HEK293T (cell line): ENCODE results near the gene PSMC2.

Experiments
- CTCF ChIA-PET: fragments of 350-600 bp; formaldehyde crosslinking; extraction: SDS; loops from one replicate; lab custom pipeline; 2021; ENCODE audit warnings: antibody characterized with exemption, inconsistent platforms; lab: Yijun Ruan, JAX
- POLR2A ChIA-PET: fragments of 350-600 bp; formaldehyde crosslinking; extraction: SDS; loops from one replicate; lab custom pipeline; 2020; ENCODE audit warnings: antibody characterized with exemption, inconsistent platforms; lab: Yijun Ruan, JAX
- DNase-seq: peaks from one replicate; pipeline ENCODE4 v3.0.0; 2012; ENCODE audit warnings: mixed read lengths; ENCODE audit errors: extremely low spot score
- ARNT ChIP-seq: fragments of 450-650 bp; IDR thresholded peaks from 2 replicates; pipeline ENCODE4 v1.6.1; 2017; ENCODE audit warnings: mild to moderate bottlenecking
- BHLHE40 ChIP-seq: fragments of 450-650 bp; IDR thresholded peaks from 2 replicates; pipeline ENCODE4 v1.6.1; 2016; ENCODE audit warnings: mild to moderate bottlenecking, moderate library complexity, borderline replicate concordance
- CTBP1 ChIP-seq: fragments of 450-650 bp; IDR thresholded peaks from 2 replicates; pipeline ENCODE4 v1.6.1; 2016; ENCODE audit warnings: borderline replicate concordance
- ELF4 ChIP-seq: fragments of 450-650 bp; IDR thresholded peaks from 2 replicates; pipeline ENCODE4 v1.6.1; 2017; ENCODE audit warnings: antibody characterized with exemption
- FOXA1 ChIP-seq: fragments of 450-650 bp; IDR thresholded peaks from 2 replicates; pipeline ENCODE4 v1.6.1; 2016; ENCODE audit warnings: mild to moderate bottlenecking
- FOXK2 ChIP-seq: fragments of 450-650 bp; IDR thresholded peaks from 2 replicates; pipeline ENCODE4 v1.6.1; 2016; ENCODE audit warnings: mild to moderate bottlenecking
- FOXM1 ChIP-seq: fragments of 450-650 bp; IDR thresholded peaks from 2 replicates; pipeline ENCODE4 v1.6.1; 2017; ENCODE audit warnings: mild to moderate bottlenecking, borderline replicate concordance
- HDGF ChIP-seq: fragments of 450-650 bp; IDR thresholded peaks from 2 replicates; pipeline ENCODE4 v1.6.1; 2017; ENCODE audit warnings: antibody characterized with exemption, borderline replicate concordance
- L3MBTL2 ChIP-seq: fragments of 450-650 bp; conservative IDR thresholded peaks from 2 replicates; pipeline ENCODE4 v1.6.1; 2016; ENCODE audit warnings: mild to moderate bottlenecking
- LEF1 ChIP-seq: fragments of 450-650 bp; IDR thresholded peaks from 2 replicates; pipeline ENCODE4 v1.6.1; 2017; ENCODE audit warnings: mild to moderate bottlenecking, borderline replicate concordance
- NFRKB ChIP-seq: fragments of 450-650 bp; IDR thresholded peaks from 2 replicates; pipeline ENCODE4 v1.6.1; 2016; ENCODE audit warnings: mild to moderate bottlenecking, moderate library complexity
- PKNOX1 ChIP-seq: fragments of 450-650 bp; IDR thresholded peaks from 2 replicates; pipeline ENCODE4 v1.6.1; 2016
- SP1 ChIP-seq: fragments of 450-650 bp; IDR thresholded peaks from 2 replicates; pipeline ENCODE4 v1.6.1; 2017
- SUZ12 ChIP-seq: fragments of 450-650 bp; IDR thresholded peaks from 2 replicates; pipeline ENCODE4 v1.6.1; 2016; ENCODE audit warnings: mild to moderate bottlenecking
- TARDBP ChIP-seq: fragments of 450-650 bp; IDR thresholded peaks from 2 replicates; pipeline ENCODE4 v1.6.1; 2016
- ZNF384 ChIP-seq: fragments of 450-650 bp; IDR thresholded peaks from 2 replicates; pipeline ENCODE4 v1.6.1; 2016

The PSMC2 gene

GRCh38 chr7:103412151-103412550 lies 64.7 kb downstream of the PSMC2 start:
- TF ChIP-seq L3MBTL2 (no peak), TARDBP (no peak), ZNF384 (no peak), FOXK2 (no peak), ARNT (no peak), LEF1 (no peak), SP1 (no peak), FOXM1 (no peak), NFRKB (no peak), FOXA1 (no peak), HDGF (no peak), ELF4 (no peak)
- ChIA-PET CTCF (no interaction called here), POLR2A (no interaction called here)
- DNase-seq, result no peak

GRCh38 chr7:103413407-103413806 lies 66.0 kb downstream of the PSMC2 start:
- TF ChIP-seq PKNOX1 (no peak), SUZ12 (no peak), TARDBP (no peak), ARNT (no peak), CTBP1 (no peak), ZNF384 (no peak), FOXA1 (no peak), LEF1 (no peak), BHLHE40 (no peak), NFRKB (no peak), FOXK2 (no peak), ELF4 (no peak), HDGF (no peak), FOXM1 (no peak)
- POLR2A ChIA-PET, result no interaction called here
- CTCF ChIA-PET, result no interaction called here
- DNase-seq, result no peak

- ChIA-PET POLR2A (no interaction called here), CTCF (no interaction called here)
- TF ChIP-seq ELF4 (no peak), ZNF384 (no peak), FOXM1 (no peak), BHLHE40 (no peak), PKNOX1 (no peak), SP1 (no peak), TARDBP (no peak), HDGF (no peak), LEF1 (no peak), FOXA1 (no peak), L3MBTL2 (no peak), ARNT (no peak), CTBP1 (no peak), FOXK2 (no peak)
- DNase-seq, result no peak
Measured at GRCh38 chr7:103418241-103418640, 70.8 kb downstream of the PSMC2 start.
